ENCODE measurements around the gene MRGPRG. TPM values are rescaled to one million over a fixed set of nuclear protein-coding genes. Genes with fewer than 3 reads are reported as not detected.

Gene MRGPRG
- total RNA-seq, 4 donors from 2014 or later = not detected

GRCh38 chr11:3180869-3181268 is 37.7 kb downstream of the MRGPRG start:
- no peak overlapping the region for H3K4me3 ChIP-seq
- no peak for TF ChIP-seq POLR2A (IDR thresholded peaks at IDR 0.05)
- TF ChIP-seq CTCF (IDR thresholded peaks at IDR 0.05) = no peak
- WGBS, 2 donors = 58 to 81% methylated on average over 3 to 5 of the region's 5 CpGs
- no peaks in the 10 kb centered on the region for H3K36me3 ChIP-seq
- H3K27ac ChIP-seq = no peak overlapping the region
- H3K27me3 ChIP-seq = peaks cover 0 to 5% (median 0%) of the 10 kb centered on the region in 4 donors
- DNase-seq = no peak
- peaks cover 0 to 8% (median 0%) of the 10 kb centered on the region in 3 donors for H3K9me3 ChIP-seq
- intact Hi-C loops (cut with DNase I) = no loop called here
- H3K4me1 ChIP-seq = no peaks in the 10 kb centered on the region

- WGBS, 2 donors = 41 to 52% methylated on average over 2 of the region's 2 CpGs
- Histone ChIP-seq H3K27me3 (peaks cover 0 to 7% (median 0%) of the 10 kb centered on the region in 4 donors), H3K9me3 (peaks cover 0 to 9% (median 0%) of the 10 kb centered on the region in 3 donors), H3K36me3 (no peaks in the 10 kb centered on the region), H3K4me1 (no peaks in the 10 kb centered on the region), H3K4me3 (no peak overlapping the region), H3K27ac (no peak overlapping the region)
- intact Hi-C loops (cut with DNase I) = no loop called here
- no peak for DNase-seq
- TF ChIP-seq CTCF (IDR thresholded peaks at IDR 0.05) (no peak), POLR2A (IDR thresholded peaks at IDR 0.05) (no peak)
Measured at GRCh38 chr11:3178349-3178748, 40.3 kb downstream of the MRGPRG start.

- Histone ChIP-seq H3K4me3 (no peak overlapping the region), H3K36me3 (no peaks in the 10 kb centered on the region), H3K9me3 (peaks cover 0 to 9% (median 0%) of the 10 kb centered on the region in 3 donors), H3K4me1 (no peaks in the 10 kb centered on the region), H3K27ac (no peak overlapping the region), H3K27me3 (peaks cover 0 to 7% (median 0%) of the 10 kb centered on the region in 4 donors)
- intact Hi-C loops (cut with DNase I) = no loop called here
- no peak for DNase-seq
- 60 to 82% methylated on average over 2 of the region's 2 CpGs for WGBS, 2 donors
- TF ChIP-seq POLR2A (IDR thresholded peaks at IDR 0.05) (no peak), CTCF (IDR thresholded peaks at IDR 0.05) (no peak)
Measured at GRCh38 chr11:3177931-3178330, 40.7 kb downstream of the MRGPRG start.

GRCh38 chr11:3176487-3176886 is 42.1 kb downstream of the MRGPRG start:
- Histone ChIP-seq H3K36me3 (no peaks in the 10 kb centered on the region), H3K27ac (no peak overlapping the region), H3K4me1 (no peaks in the 10 kb centered on the region), H3K9me3 (peaks cover 0 to 9% (median 0%) of the 10 kb centered on the region in 3 donors), H3K27me3 (peaks cover 0 to 19% (median 0%) of the 10 kb centered on the region in 4 donors), H3K4me3 (no peak overlapping the region)
- DNase-seq = no peak
- intact Hi-C loops (cut with DNase I) = no loop called here
- no peak for TF ChIP-seq CTCF (IDR thresholded peaks at IDR 0.05)
- TF ChIP-seq POLR2A (IDR thresholded peaks at IDR 0.05) = no peak

- intact Hi-C loops (cut with DNase I) = no loop called here
- no peak for TF ChIP-seq CTCF (IDR thresholded peaks at IDR 0.05)
- TF ChIP-seq POLR2A (IDR thresholded peaks at IDR 0.05) = no peak
- peaks cover 0 to 9% (median 0%) of the 10 kb centered on the region in 3 donors for H3K9me3 ChIP-seq
- DNase-seq = no peak
- H3K36me3 ChIP-seq = no peaks in the 10 kb centered on the region
- no peaks in the 10 kb centered on the region for H3K4me1 ChIP-seq
- H3K27ac ChIP-seq = no peak overlapping the region
- no peak overlapping the region for H3K4me3 ChIP-seq
- H3K27me3 ChIP-seq = peaks cover 0 to 32% (median 0%) of the 10 kb centered on the region in 4 donors
Measured at GRCh38 chr11:3175194-3175593, 43.4 kb downstream of the MRGPRG start.
